D721Med (cell line): Measurements from ENCODE around the gene FAM53B.

Experiments used
- DNase-seq: peaks from one replicate; pipeline ENCODE4 v3.0.0; 2011; ENCODE audit warnings: low spot score; ENCODE audit not compliant: insufficient read length
- FAIRE-seq: peaks from 2 replicates; lab custom pipeline; 2011; peaks lifted over from hg19 to GRCh38; lab: Jason Lieb, UNC
- TF ChIP-seq, protein P1 (sequence below): IDR thresholded peaks from 2 replicates; pipeline ENCODE4 v1.5.1; 2012; ENCODE audit warnings: mild to moderate bottlenecking, control low read depth; ENCODE audit not compliant: insufficient read depth; ENCODE audit errors: missing control alignments

FAM53B gene

DNA sequence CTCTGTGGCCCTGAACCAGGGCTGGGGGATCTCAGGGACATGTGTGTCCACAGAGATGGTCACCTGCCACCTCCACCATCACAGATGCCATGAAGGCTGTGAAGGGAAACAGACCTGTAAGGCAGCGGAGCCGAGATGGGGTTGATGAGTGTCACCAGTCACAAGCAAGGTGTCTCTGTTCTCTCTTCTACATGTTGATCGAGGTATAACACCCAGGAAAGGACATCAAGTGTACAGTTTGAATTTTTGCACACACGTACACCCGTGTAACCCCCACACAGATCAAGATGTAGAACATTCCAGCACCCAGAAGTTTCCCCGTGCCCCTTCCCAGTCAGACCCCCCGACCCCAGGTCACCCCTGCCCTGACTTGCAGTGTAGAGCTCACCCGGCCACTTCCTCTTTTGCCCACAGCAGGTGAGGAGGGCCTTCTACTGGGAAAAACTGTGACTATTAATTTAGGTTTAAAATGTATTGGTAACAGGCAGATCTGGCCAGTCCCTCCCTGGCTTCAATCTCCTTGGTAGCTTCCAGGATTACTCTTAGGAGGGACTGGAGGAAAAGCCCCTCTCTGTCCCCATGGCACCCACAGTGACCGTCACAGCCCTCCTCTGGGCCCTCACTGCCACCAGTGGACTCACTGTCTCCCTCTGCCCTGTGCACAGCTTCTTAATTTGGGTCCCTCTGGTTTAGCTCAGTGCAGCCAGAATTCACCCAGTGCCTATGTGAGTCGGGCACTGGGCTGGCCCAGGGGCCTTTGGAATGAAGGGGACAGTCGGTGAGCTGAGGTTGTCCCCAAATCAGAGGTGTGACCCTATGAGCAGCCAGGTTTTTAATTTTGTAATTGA lies 174.3 kb downstream of the FAM53B start:
- FAIRE-seq (no peak), DNase-seq (no peak)
- TF ChIP-seq, protein P1, sequence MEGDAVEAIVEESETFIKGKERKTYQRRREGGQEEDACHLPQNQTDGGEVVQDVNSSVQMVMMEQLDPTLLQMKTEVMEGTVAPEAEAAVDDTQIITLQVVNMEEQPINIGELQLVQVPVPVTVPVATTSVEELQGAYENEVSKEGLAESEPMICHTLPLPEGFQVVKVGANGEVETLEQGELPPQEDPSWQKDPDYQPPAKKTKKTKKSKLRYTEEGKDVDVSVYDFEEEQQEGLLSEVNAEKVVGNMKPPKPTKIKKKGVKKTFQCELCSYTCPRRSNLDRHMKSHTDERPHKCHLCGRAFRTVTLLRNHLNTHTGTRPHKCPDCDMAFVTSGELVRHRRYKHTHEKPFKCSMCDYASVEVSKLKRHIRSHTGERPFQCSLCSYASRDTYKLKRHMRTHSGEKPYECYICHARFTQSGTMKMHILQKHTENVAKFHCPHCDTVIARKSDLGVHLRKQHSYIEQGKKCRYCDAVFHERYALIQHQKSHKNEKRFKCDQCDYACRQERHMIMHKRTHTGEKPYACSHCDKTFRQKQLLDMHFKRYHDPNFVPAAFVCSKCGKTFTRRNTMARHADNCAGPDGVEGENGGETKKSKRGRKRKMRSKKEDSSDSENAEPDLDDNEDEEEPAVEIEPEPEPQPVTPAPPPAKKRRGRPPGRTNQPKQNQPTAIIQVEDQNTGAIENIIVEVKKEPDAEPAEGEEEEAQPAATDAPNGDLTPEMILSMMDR, result no peak
